Heart right ventricle (tissue), 16 donors: ENCODE results near the gene CACNA1B. TPM values are rescaled to one million over a fixed set of nuclear protein-coding genes. Genes with fewer than 3 reads are reported as not detected.

Experiments used
- ATAC-seq, 8 donors: fragments of 200-7000 bp; cut with Tn5 transposase; one replicate each; pipeline ENCODE4 v1.9.1; 2020; ENCODE audit warnings: mild to moderate bottlenecking in 8 of 8, moderate library complexity in 8 of 8, moderate number of reproducible peaks in 1 of 8
- DNase-seq, 2 donors: peaks; one replicate each; pipeline ENCODE4 v3.0.0-alpha.2; 2020
- H3K27ac ChIP-seq, 10 donors: fragments of 200-600 bp; sonication (generic) in 2 of 10; one replicate each; pipeline versions ENCODE4 v1.5.0 to v1.8.0; 2020 to 2022; ENCODE audit warnings: mild to moderate bottlenecking in 3 of 10
- H3K27me3 ChIP-seq, 7 donors: fragments of 200-600 bp; one replicate each; pipeline ENCODE4 v1.8.0; 2021 to 2022; ENCODE audit warnings: mild to moderate bottlenecking in 2 of 7
- H3K36me3 ChIP-seq, 9 donors: fragments of 200-600 bp; sonication (generic) in 1 of 9; one replicate each; pipeline versions ENCODE4 v1.5.0 to v1.8.0; 2020 to 2022; ENCODE audit warnings: mild to moderate bottlenecking in 2 of 9
- H3K4me1 ChIP-seq, 9 donors: fragments of 200-600 bp; sonication (generic) in 1 of 9; one replicate each; pipeline versions ENCODE4 v1.5.0 to v1.8.0; 2020 to 2022; ENCODE audit warnings: mild to moderate bottlenecking in 4 of 9
- H3K4me3 ChIP-seq, 10 donors: fragments of 200-600 bp; sonication (generic) in 2 of 10; one replicate each; pipeline versions ENCODE4 v1.5.0 to v1.8.0; 2020 to 2022; ENCODE audit warnings: mild to moderate bottlenecking in 7 of 10, moderate library complexity in 2 of 10
- H3K9me3 ChIP-seq, 11 donors: fragments of 200-600 bp in 10 of 11; sonication (generic) in 2 of 11; one replicate each; pipeline versions ENCODE4 v1.5.0 to v1.8.0; 2013 to 2022; ENCODE audit warnings: mild to moderate bottlenecking in 2 of 11, control low read depth in 1 of 11, moderate library complexity in 1 of 11
- WGBS, 2 donors: extraction: QIAGEN DNeasy Blood & Tissue Kit; methylation state at CpG; one replicate each; pipeline ENCODE4 v1.1.7; 2013; ENCODE audit warnings: inconsistent platforms in 1 of 2; 5-methylcytosine and 5-hydroxymethylcytosine counted together
- intact Hi-C, 10 donors: fragments of 100-400 bp; cut with DNase I; formaldehyde crosslinking; loops; one replicate each; pipeline versions ENCODE4 v1.11.1 to v1.14.2; 2022
- polyA plus RNA-seq, 2 donors: library from polyadenylated mRNA; stranded (reverse); fragments of 200-250 nt; gene quantifications; one replicate each; pipeline ENCODE4 v1.2.3, GENCODE V29; 2013
- total RNA-seq, 10 donors: library from RNA; stranded (reverse); fragmentation: NEBNext Ultra II Directional in 3 of 10; extraction: Animal tissue kit (Norgen Biotek cat#: 25700) in 3 of 10; gene quantifications; one replicate each; pipeline versions ENCODE4 v1.2.1 to v1.2.4, GENCODE V29; 2021 to 2023
- TF ChIP-seq, protein P1 (sequence below), 9 donors: fragments of 200-600 bp; sonication (generic) in 2 of 9; IDR thresholded peaks; one replicate each; pipeline versions ENCODE4 v1.5.0 to v1.8.0; 2021 to 2022; ENCODE audit warnings: antibody characterized with exemption in 9 of 9, mild to moderate bottlenecking in 5 of 9, moderate library complexity in 1 of 9
- donor health status: Arrhythmogenic right ventricular cardiomyopathy.
- donor health status: ischemic (EF 13 %, LVEDD 7.1; RV severe dilation, severe dysfunction).
- donor health status: healthy with polysubstance abuse.
- donor health status: DM: no; HTN: yes; CAD: no.
- donor health status: DM: no; HTN: no; CAD: no.
- donor health status: ischemic (EF 25% LVEDD 6.9; RV normal size, moderate dysfunction).
- donor health status: ischemic (EF 25% LVEDD 5.7; RV mildly dilated, moderate dysfunction).
- donor health status: healthy.
- donor health status: DM: yes; HTN: yes; CAD: no.
- donor health status: Ischemic cardiomyopathy.
- donor health status: ischemic (EF 35%, LVEDD 5.7; RV mildly dilated, moderate dysfunction).
- donor health status: nonischemic (EF 11% LVEDD 7.7; RV severe dilation, severe dysfunction).
- donor health status: DM: yes; HTN: yes; CAD: no.
- donor health status: PGD.
- donor health status: ischemic (EF 29% LVEDD 5.4; RV normal size, mild dysfunction).
- donor health status: nonischemic (EF 23%, LVEDD 6.1; RV moderate dilation, normal function).

CACNA1B gene
- total and polyA plus RNA-seq, 12 donors = under 0.01 to 0.66 (median 0.15) TPM; not detected in 1

DNA sequence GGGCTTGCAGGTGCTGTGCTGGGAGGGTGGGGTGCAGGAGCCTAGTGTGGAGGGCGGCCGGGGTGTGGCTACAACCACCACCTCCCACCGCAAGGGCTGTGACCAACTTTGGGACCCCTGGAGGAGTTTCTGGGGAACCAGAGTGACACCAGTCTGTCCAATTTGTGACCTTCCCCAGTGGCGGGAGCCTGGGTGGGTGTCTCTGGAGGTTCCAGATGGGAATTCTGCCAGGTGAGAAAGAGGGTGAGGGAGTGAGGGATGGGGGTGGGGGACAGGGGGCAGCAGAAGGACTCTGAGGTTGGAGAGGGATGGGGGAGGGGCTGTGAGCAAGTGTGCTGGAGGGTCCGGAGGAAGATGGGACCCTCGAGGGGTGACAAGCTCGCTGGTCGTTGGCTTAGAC lies 4.2 kb upstream of the CACNA1B start:
- no peak for ATAC-seq
- Histone ChIP-seq H3K27me3 (peaks cover 10 to 50% (median 36%) of the 10 kb centered on the region in 7 donors), H3K9me3 (peaks cover 0 to 14% (median 0%) of the 10 kb centered on the region in 11 donors), H3K36me3 (no peaks in the 10 kb centered on the region), H3K4me3 (no peak overlapping the region), H3K27ac (no peak overlapping the region), H3K4me1 (peaks cover 0 to 4% (median 3%) of the 10 kb centered on the region in 9 donors)
- 82% methylated on average over 8 of the region's 8 CpGs for WGBS, 2 donors
- TF ChIP-seq, protein P1, sequence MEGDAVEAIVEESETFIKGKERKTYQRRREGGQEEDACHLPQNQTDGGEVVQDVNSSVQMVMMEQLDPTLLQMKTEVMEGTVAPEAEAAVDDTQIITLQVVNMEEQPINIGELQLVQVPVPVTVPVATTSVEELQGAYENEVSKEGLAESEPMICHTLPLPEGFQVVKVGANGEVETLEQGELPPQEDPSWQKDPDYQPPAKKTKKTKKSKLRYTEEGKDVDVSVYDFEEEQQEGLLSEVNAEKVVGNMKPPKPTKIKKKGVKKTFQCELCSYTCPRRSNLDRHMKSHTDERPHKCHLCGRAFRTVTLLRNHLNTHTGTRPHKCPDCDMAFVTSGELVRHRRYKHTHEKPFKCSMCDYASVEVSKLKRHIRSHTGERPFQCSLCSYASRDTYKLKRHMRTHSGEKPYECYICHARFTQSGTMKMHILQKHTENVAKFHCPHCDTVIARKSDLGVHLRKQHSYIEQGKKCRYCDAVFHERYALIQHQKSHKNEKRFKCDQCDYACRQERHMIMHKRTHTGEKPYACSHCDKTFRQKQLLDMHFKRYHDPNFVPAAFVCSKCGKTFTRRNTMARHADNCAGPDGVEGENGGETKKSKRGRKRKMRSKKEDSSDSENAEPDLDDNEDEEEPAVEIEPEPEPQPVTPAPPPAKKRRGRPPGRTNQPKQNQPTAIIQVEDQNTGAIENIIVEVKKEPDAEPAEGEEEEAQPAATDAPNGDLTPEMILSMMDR (IDR thresholded peaks at IDR 0.05) = no peak
- intact Hi-C loops = no loop called here
- DNase-seq = no peak

GRCh38 chr9:137873858-137874362 lies 3.7 kb upstream of the CACNA1B start:
- intact Hi-C loops = no loop called here
- no peak for ATAC-seq
- no peak for DNase-seq
- no peaks in the 10 kb centered on the region for H3K36me3 ChIP-seq
- H3K27ac ChIP-seq = no peak overlapping the region
- H3K27me3 ChIP-seq = peaks cover 15 to 50% (median 38%) of the 10 kb centered on the region in 7 donors
- TF ChIP-seq, protein P1 (IDR thresholded peaks at IDR 0.05) = no peak
- 77 to 82% methylated on average over 9 of the region's 9 CpGs for WGBS, 2 donors
- no peak overlapping the region for H3K4me3 ChIP-seq
- peaks cover 0 to 9% (median 0%) of the 10 kb centered on the region in 11 donors for H3K9me3 ChIP-seq
- peaks cover 0 to 8% (median 4%) of the 10 kb centered on the region in 9 donors for H3K4me1 ChIP-seq

DNA sequence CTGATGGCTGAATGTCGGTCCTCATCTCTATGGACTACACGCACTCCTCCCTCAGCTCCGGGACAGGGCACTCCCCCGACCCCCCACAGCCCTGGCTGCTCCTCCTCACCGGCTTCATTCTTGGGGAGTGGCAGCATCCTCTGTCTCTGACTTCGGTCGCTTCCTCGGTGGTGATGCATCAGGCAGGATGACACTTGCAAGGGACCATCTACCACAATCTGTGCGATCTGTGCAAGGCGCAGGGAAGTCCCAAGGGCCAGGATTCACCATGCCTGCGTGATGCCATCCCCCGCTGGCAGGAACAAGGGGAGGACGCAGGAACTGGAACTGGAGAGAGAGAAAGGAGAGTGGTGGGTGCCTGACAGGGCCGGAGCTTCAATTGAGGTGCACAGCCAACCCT lies 2.2 kb upstream of the CACNA1B start:
- TF ChIP-seq, protein P1 (IDR thresholded peaks at IDR 0.05) = no peak
- no peak for ATAC-seq

DNA sequence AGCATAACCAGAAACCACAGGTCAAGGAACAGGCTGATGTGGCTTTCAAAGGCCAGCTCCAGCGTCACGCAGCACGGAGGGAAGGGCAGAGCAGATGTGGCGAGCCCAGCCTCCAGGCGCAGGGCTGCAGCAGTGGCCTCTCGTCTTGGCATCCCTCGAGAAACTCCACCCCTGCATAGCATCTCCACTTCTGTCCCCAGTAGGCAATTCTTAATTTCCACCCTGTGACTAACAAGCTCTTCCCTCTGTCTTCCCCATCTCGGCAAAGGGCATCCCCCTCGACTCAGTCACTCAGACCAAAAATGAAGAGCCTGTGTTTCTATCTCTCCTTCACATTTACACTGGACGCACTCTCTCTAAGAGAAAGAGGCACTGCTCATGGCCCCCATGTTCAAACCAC lies 1.7 kb upstream of the CACNA1B start:
- H3K4me1 ChIP-seq = peaks cover 0 to 8% (median 4%) of the 10 kb centered on the region in 9 donors
- 85 to 88% methylated on average over 10 of the region's 10 CpGs for WGBS, 2 donors
- no peak for ATAC-seq

More for the DNA sequence above, 2.2 kb upstream of the CACNA1B start:
- no peak overlapping the region for H3K27ac ChIP-seq
- WGBS, 2 donors = 75 to 87% methylated on average over 14 of the region's 14 CpGs
- H3K9me3 ChIP-seq = no peaks in the 10 kb centered on the region
- no peaks in the 10 kb centered on the region for H3K36me3 ChIP-seq
- peaks cover 18 to 62% (median 51%) of the 10 kb centered on the region in 7 donors for H3K27me3 ChIP-seq
- peaks cover 0 to 8% (median 4%) of the 10 kb centered on the region in 9 donors for H3K4me1 ChIP-seq
- intact Hi-C loops = no loop called here
- no peak overlapping the region for H3K4me3 ChIP-seq
- no peak for DNase-seq

More for the DNA sequence above, 1.7 kb upstream of the CACNA1B start:
- Histone ChIP-seq H3K27ac (no peak overlapping the region), H3K27me3 (peaks cover 18 to 67% (median 55%) of the 10 kb centered on the region in 7 donors), H3K9me3 (no peaks in the 10 kb centered on the region), H3K4me3 (no peak overlapping the region), H3K36me3 (no peaks in the 10 kb centered on the region)
- DNase-seq = no peak
- TF ChIP-seq, protein P1 (IDR thresholded peaks at IDR 0.05) = no peak
- intact Hi-C loops = no loop called here
